Smooth muscle cell (in vitro differentiated cells): ENCODE results near the gene CACNA1C. TPM values are rescaled to one million over a fixed set of nuclear protein-coding genes. Genes with fewer than 3 reads are reported as not detected.

ENCODE experiments used
- DNase-seq: peaks from one replicate; lab custom pipeline; 2025; ENCODE audit not compliant: unreplicated experiment; lab: John Stamatoyannopoulos, UW
- H2AFZ ChIP-seq: fragments of 200-600 bp; sonication (generic); 2 replicates; pipeline ENCODE4 v1.6.0; 2016; ENCODE audit warnings: antibody characterized with exemption, low read depth, mild to moderate bottlenecking
- H3F3A ChIP-seq: fragments of 200-600 bp; sonication (generic); 2 replicates; pipeline ENCODE4 v1.6.0; 2017; ENCODE audit warnings: antibody characterized with exemption, low read depth
- H3K27ac ChIP-seq: fragments of 200-600 bp; sonication (generic); 2 replicates; pipeline ENCODE4 v1.5.1; 2016; ENCODE audit warnings: low read depth, mild to moderate bottlenecking
- H3K27me3 ChIP-seq: fragments of 200-600 bp; sonication (generic); 2 replicates; pipeline ENCODE4 v1.6.1; 2016; ENCODE audit warnings: low read depth, mild to moderate bottlenecking
- H3K36me3 ChIP-seq: fragments of 200-600 bp; sonication (generic); 2 replicates; pipeline ENCODE4 v1.5.1; 2016; ENCODE audit warnings: low read depth
- H3K4me1 ChIP-seq: fragments of 200-600 bp; sonication (generic); 2 replicates; pipeline ENCODE4 v1.5.1; 2016; ENCODE audit warnings: low read depth
- H3K4me2 ChIP-seq: fragments of 200-600 bp; sonication (generic); 2 replicates; pipeline ENCODE4 v1.6.0; 2016; ENCODE audit warnings: mild to moderate bottlenecking
- H3K4me3 ChIP-seq: fragments of 200-600 bp; sonication (generic); 2 replicates; pipeline ENCODE4 v1.5.1; 2016; ENCODE audit warnings: mild to moderate bottlenecking
- H3K79me2 ChIP-seq: fragments of 200-600 bp; sonication (generic); 2 replicates; pipeline ENCODE4 v1.6.0; 2016; ENCODE audit warnings: low read depth, mild to moderate bottlenecking
- H3K9ac ChIP-seq: fragments of 200-600 bp; sonication (generic); 2 replicates; pipeline ENCODE4 v1.6.0; 2016; ENCODE audit warnings: low read depth
- H3K9me3 ChIP-seq: fragments of 200-600 bp; sonication (generic); replicated peaks from 2 replicates; pipeline ENCODE4 v1.5.1; 2016; ENCODE audit warnings: low read depth
- H4K20me1 ChIP-seq: fragments of 200-600 bp; sonication (generic); 2 replicates; pipeline ENCODE4 v1.6.0; 2016; ENCODE audit warnings: low read depth
- CTCF ChIP-seq: fragments of 200-600 bp; sonication (generic); IDR thresholded peaks from 2 replicates; pipeline ENCODE4 v1.5.1; 2017; ENCODE audit warnings: borderline replicate concordance, mild to moderate bottlenecking, antibody characterized with exemption; ENCODE audit not compliant: insufficient read depth, poor library complexity, severe bottlenecking
- WGBS: methylation state at CpG from one replicate; pipeline ENCODE4 v1.1.7; 2016; ENCODE audit warnings: low lambda C conversion rate; 5-methylcytosine and 5-hydroxymethylcytosine counted together
- polyA plus RNA-seq: library from polyadenylated mRNA; unstranded; fragments of >200 nt; fragmentation: Nextera tagmentation; extraction: Ambion mirVana; gene quantifications from 2 replicates; pipeline ENCODE4 v1.2.1, GENCODE V29; 2016
- total RNA-seq: library from RNA; depleted of rRNA; stranded (reverse); fragments of >200 nt; gene quantifications from 2 replicates; pipeline ENCODE4 v1.2.3, GENCODE V29; 2014

The CACNA1C gene
- total and polyA plus RNA-seq, 2 experiments from 2014 or later: 1.6 to 4.5 TPM

- 85% methylated on average over 8 of the region's 8 CpGs for WGBS
- Histone ChIP-seq H2AFZ (no peak overlapping the region), H3K79me2 (no peaks in the 10 kb centered on the region), H3K4me1 (no peaks in the 10 kb centered on the region), H3K9ac (no peak overlapping the region), H3K27ac (no peak overlapping the region), H3K4me2 (no peak overlapping the region), H3K36me3 (no peaks in the 10 kb centered on the region), H3F3A (no peaks in the 10 kb centered on the region), H3K27me3 (no peaks in the 10 kb centered on the region), H3K9me3 (no peaks in the 10 kb centered on the region), H4K20me1 (no peaks in the 10 kb centered on the region), H3K4me3 (no peak overlapping the region)
- TF ChIP-seq CTCF: no peak
- DNase-seq: no peak
Observed at GRCh38 chr12:2325519-2325918, 272.7 kb downstream of the CACNA1C start.

- Histone ChIP-seq H3K79me2 (no peaks in the 10 kb centered on the region), H3F3A (no peaks in the 10 kb centered on the region), H3K9ac (no peak overlapping the region), H3K4me2 (no peak overlapping the region), H3K27ac (no peak overlapping the region), H3K27me3 (no peaks in the 10 kb centered on the region), H4K20me1 (no peaks in the 10 kb centered on the region), H3K4me3 (no peak overlapping the region), H3K9me3 (no peaks in the 10 kb centered on the region), H2AFZ (no peak overlapping the region), H3K36me3 (no peaks in the 10 kb centered on the region), H3K4me1 (no peaks in the 10 kb centered on the region)
- no peak for TF ChIP-seq CTCF
- 91% methylated on average over 5 of the region's 5 CpGs for WGBS
- DNase-seq: no peak
Observed at GRCh38 chr12:2326470-2326869, 273.7 kb downstream of the CACNA1C start.

GRCh38 chr12:2328661-2329060 is 275.9 kb downstream of the CACNA1C start:
- Histone ChIP-seq H3K27ac (no peak overlapping the region), H3K79me2 (no peaks in the 10 kb centered on the region), H3K36me3 (no peaks in the 10 kb centered on the region), H3K9ac (no peak overlapping the region), H3F3A (peaks cover under 1% of the 10 kb centered on the region), H3K4me2 (no peak overlapping the region), H4K20me1 (no peaks in the 10 kb centered on the region), H3K4me1 (peaks cover 7% of the 10 kb centered on the region), H3K27me3 (no peaks in the 10 kb centered on the region), H2AFZ (no peak overlapping the region), H3K4me3 (no peak overlapping the region), H3K9me3 (no peaks in the 10 kb centered on the region)
- 83% methylated on average over 3 of the region's 3 CpGs for WGBS
- TF ChIP-seq CTCF: no peak
- DNase-seq: no peak

GRCh38 chr12:2329661-2330210 is 276.9 kb downstream of the CACNA1C start:
- peaks cover 4% of the 10 kb centered on the region for H3F3A ChIP-seq
- H3K4me3 ChIP-seq: no peak overlapping the region
- H3K27ac ChIP-seq: no peak overlapping the region
- H4K20me1 ChIP-seq: no peaks in the 10 kb centered on the region
- H3K36me3 ChIP-seq: no peaks in the 10 kb centered on the region
- no peak overlapping the region for H3K9ac ChIP-seq
- no peaks in the 10 kb centered on the region for H3K79me2 ChIP-seq
- H3K27me3 ChIP-seq: no peaks in the 10 kb centered on the region
- DNase-seq: no peak
- 74% methylated on average over 7 of the region's 7 CpGs for WGBS
- TF ChIP-seq CTCF: no peak
- H3K9me3 ChIP-seq: no peaks in the 10 kb centered on the region
- H3K4me1 ChIP-seq: peaks cover 8% of the 10 kb centered on the region
- H2AFZ ChIP-seq: no peak overlapping the region
- H3K4me2 ChIP-seq: no peak overlapping the region
